ENCODE measurements around the gene KRIT1.
A peak's percentile ranks its signal among the peaks of the same experiment; 100 is the strongest.
"Not testable (repeated sequence)": the region's sequence is repeated elsewhere in the genome, so short reads cannot be mapped to it uniquely, and the experiment has no call there.

Gene KRIT1
- total RNA-seq, result 30.0 reads per million, percentile 56 among the genes with 10 or more reads in this experiment

GRCh38 chr7:92245487-92246359 is at the start of gene KRIT1, which contains the start of gene ANKIB1:
Gene KRIT1, minus strand, starts transcription at chr7:92245914. Its CDS starts 3,779 bp downstream, at chr7:92242135.
Gene ANKIB1, plus strand, starts transcription at chr7:92245974. Its CDS starts 49,005 bp downstream, at chr7:92294979.
- peak; percentile 88 for DNase-seq

GRCh38 chr7:92295391-92295790 is 49.7 kb upstream of the KRIT1 start:
- DNase-seq, result no peak

- no peak for DNase-seq
Measured at GRCh38 chr7:92293896-92294590, 48.3 kb upstream of the KRIT1 start.

GRCh38 chr7:92292981-92293380 is 47.3 kb upstream of the KRIT1 start:
- DNase-seq, result no peak

GRCh38 chr7:92289321-92289720 is 43.6 kb upstream of the KRIT1 start:
- no peak for DNase-seq

GRCh38 chr7:92282930-92283329 is 37.2 kb upstream of the KRIT1 start:
- DNase-seq, result no peak

- no peak for DNase-seq
Measured at GRCh38 chr7:92282221-92282814, 36.6 kb upstream of the KRIT1 start.

- DNase-seq, result no peak
Measured at GRCh38 chr7:92281031-92281430, 35.3 kb upstream of the KRIT1 start.

- DNase-seq, result no peak
Measured at GRCh38 chr7:92279396-92280031, 33.8 kb upstream of the KRIT1 start.

- DNase-seq, result no peak
Measured at GRCh38 chr7:92276460-92276864, 30.7 kb upstream of the KRIT1 start.

- no peak for DNase-seq
Measured at GRCh38 chr7:92275327-92275726, 29.6 kb upstream of the KRIT1 start.

GRCh38 chr7:92268921-92269320 is 23.2 kb upstream of the KRIT1 start:
- no peak for DNase-seq

- no peak for DNase-seq
Measured at GRCh38 chr7:92266415-92267241, 20.9 kb upstream of the KRIT1 start.

GRCh38 chr7:92260248-92260781 is 14.6 kb upstream of the KRIT1 start:
- DNase-seq, result no peak

GRCh38 chr7:92259610-92260247 is 14.0 kb upstream of the KRIT1 start:
- DNase-seq, result no peak

GRCh38 chr7:92259062-92259461 is 13.3 kb upstream of the KRIT1 start:
- DNase-seq, result no peak

- no peak for DNase-seq
Measured at GRCh38 chr7:92255308-92255707, 9.6 kb upstream of the KRIT1 start.

GRCh38 chr7:92254800-92255199 is 9.1 kb upstream of the KRIT1 start:
- DNase-seq, result not testable (repeated sequence)

- DNase-seq, result no peak
Measured at GRCh38 chr7:92253251-92253650, 7.5 kb upstream of the KRIT1 start.

- DNase-seq, result no peak
Measured at GRCh38 chr7:92251181-92251580, 5.5 kb upstream of the KRIT1 start.

GRCh38 chr7:92250603-92251002 is 4.9 kb upstream of the KRIT1 start:
- no peak for DNase-seq

Data from effector CD4-positive, alpha-beta T cell (primary cell).